VCaP (cell line): ENCODE data around the gene LRRC57.

Source experiments
- H3K27ac ChIP-seq: fragments of 450-650 bp; 2 replicates; pipeline ENCODE4 v1.5.1; 2017
- CTCF ChIP-seq: fragments of 450-650 bp; conservative IDR thresholded peaks from 2 replicates; pipeline ENCODE4 v1.5.1; 2017; ENCODE audit warnings: mild to moderate bottlenecking, moderate library complexity

The LRRC57 gene

GRCh38 chr15:42584031-42584765 lies 35.6 kb upstream of the LRRC57 start:
- no peak overlapping the region for H3K27ac ChIP-seq
- TF ChIP-seq CTCF = no peak

- no peak overlapping the region for H3K27ac ChIP-seq
- TF ChIP-seq CTCF = no peak
Observed at GRCh38 chr15:42582569-42583375, 34.2 kb upstream of the LRRC57 start.

- TF ChIP-seq CTCF = no peak
- H3K27ac ChIP-seq = no peak overlapping the region
Observed at GRCh38 chr15:42581272-42581730, 32.7 kb upstream of the LRRC57 start.

GRCh38 chr15:42578984-42579537 lies 30.5 kb upstream of the LRRC57 start:
- H3K27ac ChIP-seq = no peak overlapping the region
- no peak for TF ChIP-seq CTCF

- TF ChIP-seq CTCF = no peak
- H3K27ac ChIP-seq = no peak overlapping the region
Observed at GRCh38 chr15:42577514-42578031, 29.0 kb upstream of the LRRC57 start.

- TF ChIP-seq CTCF = no peak
- H3K27ac ChIP-seq = no peak overlapping the region
Observed at GRCh38 chr15:42576776-42577175, 28.2 kb upstream of the LRRC57 start.

- peak overlapping the region; percentile 29; the same call in 1 of the 2 replicates for H3K27ac ChIP-seq
- no peak for TF ChIP-seq CTCF
Observed at GRCh38 chr15:42576040-42576594, 27.5 kb upstream of the LRRC57 start.
